ENCODE results near the gene SPA17.

Gene SPA17

DNA sequence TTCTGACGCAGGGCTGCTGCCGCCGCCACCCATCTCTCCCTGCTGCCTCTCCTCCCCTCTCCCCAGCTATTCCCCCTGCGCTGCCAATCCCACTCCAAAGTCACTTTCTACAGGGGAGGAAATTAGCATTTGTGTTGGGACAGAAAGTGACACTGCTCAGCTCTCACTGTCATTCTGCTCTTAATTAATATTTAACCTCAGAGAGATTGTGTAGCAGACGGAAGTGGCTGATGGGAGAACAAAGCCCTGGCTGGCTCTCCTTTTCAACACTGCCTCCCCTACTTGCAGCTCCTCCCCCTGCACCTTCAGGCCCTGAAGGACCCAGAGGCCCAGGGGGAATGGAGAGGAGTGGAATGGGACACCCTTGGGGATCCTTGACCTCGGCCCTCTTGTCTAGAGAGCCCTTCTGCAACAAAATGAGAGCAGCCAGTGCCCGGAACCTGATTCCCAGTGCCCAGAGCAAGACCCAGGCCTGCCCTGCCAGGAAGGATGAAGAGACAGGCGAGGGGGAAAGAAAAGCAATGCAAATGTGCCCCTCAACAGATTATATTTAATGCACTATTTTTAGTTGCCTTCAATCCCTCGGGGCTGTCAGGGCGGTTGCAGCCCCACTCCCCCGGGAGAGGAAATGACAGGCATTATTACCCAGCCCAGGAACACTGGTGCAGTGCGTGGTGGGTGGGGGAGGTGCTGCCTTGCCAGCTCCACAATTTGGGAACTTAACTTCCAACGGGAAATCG is 51.4 kb downstream of the SPA17 start:
- no peak for DNase-seq (ENCODE audit: low read depth)

DNA sequence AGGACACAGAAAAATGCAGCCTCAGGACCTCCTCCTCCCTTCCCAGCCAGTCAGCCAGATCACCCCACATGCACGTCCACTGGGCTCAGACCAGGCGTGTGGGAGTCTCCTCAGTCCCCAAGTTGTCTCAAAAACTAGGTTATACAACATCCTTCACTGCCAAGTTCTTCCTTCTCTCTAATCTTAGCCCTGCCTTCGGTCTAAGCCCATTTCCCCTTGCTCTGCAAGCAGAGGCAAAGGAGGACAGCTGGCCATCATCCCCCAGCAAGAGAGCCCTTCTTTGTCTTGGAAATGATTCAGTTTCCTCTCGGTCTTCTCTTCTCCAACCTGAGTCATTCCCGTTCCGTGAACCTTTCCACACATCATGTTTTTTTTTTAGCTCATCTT is 52.0 kb downstream of the SPA17 start:
- DNase-seq (ENCODE audit: low read depth), result no peak

DNA sequence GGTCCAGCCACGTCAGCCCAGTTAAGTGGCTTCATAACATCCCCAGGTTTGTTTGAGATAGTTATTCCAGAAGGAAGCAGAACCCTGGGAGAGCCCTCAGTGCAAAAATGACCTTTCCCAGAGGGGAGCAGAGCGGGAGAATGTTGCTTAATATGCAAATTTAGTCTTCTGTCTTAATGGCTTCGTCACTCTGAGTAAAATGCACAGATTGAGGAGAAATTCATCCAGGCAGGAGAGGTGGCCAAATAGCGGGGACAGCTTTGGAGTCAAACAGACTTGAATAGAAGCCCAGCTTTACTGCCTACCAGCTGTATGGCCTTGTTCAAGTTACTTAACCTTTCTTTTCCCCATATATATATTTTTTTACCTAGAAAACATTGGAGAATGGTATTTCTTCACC is 53.8 kb downstream of the SPA17 start:
- DNase-seq (ENCODE audit: low read depth), result no peak

DNA sequence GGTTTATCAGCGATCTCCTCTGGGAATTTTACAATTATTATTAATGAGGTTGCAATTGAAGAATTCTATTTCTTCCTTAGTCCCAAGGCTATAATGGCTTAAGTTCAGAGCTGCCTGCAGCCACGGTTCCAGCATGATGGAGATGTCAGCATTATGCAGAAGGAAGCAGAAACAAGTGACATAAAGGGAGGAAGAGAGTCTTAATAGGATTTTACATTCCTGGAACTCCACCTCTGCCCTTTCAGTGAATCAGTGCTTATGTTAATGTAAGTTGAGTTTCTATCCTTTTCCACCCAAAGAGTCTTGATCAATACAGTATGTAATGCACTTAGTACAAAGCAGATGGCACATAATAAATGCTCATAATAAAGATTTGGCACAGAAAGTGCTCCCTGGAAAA is 54.4 kb downstream of the SPA17 start:
- no peak for DNase-seq (ENCODE audit: low read depth)

DNA sequence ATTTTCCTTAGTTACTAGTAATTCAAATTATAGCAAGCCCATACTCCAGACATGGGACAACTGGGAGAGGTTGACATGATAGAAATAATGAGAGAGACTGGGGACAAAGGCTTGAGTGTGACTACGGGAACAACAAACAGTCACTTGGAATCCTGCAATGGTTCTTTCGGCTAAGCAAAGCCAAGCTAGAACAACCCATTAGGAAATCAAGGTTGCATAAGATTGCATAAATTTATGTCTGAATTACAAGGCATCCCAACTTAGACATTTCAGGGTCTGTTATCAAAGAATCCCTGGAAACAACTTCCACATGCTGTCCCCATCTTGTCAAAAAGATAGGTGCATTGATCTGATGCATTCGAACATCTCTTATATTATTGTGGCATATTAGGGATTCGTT is 55.9 kb downstream of the SPA17 start:
- no peak for DNase-seq (ENCODE audit: low read depth)

DNA sequence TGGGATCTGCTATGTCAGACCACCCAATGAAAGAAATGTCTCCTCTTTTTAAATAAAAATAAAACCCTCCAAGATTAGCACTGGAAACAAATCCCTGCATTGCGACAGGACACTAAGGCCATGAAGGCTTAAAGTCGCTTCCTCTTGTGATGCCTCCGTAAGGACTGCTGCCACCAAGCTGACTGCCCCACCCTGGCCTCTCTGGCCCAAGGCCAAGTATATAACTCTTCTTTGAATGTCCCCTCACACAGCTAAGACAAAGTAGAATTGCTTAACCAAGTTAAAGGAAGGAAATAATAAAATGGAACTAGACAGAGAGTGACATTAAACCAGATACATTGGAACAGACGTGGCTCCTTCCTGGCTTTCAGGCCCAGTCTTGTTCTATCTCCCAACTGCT is 58.5 kb downstream of the SPA17 start:
- no peak for DNase-seq (ENCODE audit: low read depth)

DNA sequence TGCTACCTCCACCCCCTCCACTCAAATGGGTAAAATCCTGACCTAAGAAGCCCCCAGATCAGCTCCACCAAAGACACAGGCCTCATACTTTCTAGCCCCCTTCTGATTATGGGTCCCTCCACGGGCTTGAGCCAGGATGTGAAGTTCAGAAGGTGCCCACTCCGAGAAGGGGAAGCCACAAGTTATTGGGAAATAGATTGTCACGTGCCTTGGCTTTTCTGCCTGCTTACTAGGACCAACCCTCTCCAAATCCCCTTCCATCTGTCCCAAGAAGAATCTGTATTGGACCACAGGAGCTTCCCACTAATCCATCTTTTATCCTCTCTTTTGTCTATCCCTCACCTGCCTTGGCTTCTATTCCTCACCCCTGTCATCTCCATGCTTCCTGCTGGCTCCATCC is 63.0 kb downstream of the SPA17 start:
- no peak for DNase-seq (ENCODE audit: low read depth)

DNA sequence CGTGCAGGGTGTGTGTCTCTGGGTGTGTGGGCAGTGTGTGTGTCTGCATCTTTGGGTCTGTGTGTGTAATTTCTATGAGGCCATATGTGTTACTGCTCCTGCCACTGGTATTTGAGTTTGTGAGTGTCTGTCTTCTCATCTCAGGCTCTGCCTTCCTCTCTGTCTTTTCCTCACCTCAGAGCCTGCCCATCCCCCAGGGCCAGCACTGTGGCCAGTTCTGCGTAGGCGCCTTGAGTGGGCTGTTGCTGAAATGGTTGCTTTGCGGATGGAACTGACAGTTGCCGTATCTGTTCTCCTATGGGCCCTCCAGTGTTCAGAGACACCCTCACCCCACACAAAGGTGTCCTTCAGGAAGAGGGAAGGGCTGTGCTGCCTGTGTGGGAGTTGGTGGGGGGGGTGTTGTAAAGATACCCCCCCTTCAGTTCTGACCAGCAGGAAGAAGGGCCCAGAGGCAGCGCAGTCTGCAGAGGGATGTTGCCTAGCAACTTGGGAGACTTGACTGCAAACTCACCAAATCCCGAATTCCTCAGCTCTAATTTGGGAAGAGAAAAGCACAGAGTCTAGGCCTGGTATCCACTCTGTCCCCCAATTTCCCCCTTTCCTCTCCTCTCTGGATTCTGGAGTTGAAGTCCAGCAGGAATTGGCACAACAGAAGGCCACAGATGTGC is 64.1 kb downstream of the SPA17 start:
- no peak for DNase-seq (ENCODE audit: low read depth)

DNA sequence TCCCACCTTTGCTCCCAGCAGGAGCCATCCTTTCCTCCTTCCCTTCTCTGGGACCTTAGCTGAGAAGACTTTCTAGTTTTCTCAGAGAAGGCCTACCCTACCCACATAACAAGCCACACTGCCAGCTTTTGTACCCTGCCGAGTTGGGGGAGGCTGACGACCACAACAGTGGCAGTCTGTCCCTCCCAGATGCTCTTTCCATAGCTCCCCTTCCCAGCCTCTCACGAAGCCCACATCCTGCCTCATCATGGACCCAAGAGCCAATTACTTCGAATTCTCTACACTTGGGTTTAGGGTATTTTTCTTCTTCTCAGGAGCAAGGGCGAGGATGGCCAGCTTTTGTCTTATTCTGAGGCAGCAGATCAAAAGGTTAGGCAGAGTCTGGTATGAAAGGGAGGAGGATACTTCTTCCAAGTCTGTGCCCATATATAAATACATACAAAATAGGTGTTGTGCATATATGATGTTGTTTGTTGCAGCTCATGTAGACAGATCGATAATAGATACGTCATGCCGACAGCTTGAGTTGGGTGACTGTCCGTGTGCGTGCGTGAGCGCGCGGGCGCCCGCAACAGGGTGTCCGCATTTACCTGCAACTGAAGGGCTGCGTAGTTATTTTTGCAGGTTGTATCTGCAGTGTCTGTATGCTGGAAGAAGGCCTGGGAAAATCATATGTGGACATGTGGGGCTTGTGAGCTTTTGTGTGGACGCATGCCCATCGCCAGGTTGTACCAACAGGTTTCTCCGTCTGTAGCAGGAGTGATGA is 65.2 kb downstream of the SPA17 start:
- DNase-seq (ENCODE audit: low read depth), result no peak

DNA sequence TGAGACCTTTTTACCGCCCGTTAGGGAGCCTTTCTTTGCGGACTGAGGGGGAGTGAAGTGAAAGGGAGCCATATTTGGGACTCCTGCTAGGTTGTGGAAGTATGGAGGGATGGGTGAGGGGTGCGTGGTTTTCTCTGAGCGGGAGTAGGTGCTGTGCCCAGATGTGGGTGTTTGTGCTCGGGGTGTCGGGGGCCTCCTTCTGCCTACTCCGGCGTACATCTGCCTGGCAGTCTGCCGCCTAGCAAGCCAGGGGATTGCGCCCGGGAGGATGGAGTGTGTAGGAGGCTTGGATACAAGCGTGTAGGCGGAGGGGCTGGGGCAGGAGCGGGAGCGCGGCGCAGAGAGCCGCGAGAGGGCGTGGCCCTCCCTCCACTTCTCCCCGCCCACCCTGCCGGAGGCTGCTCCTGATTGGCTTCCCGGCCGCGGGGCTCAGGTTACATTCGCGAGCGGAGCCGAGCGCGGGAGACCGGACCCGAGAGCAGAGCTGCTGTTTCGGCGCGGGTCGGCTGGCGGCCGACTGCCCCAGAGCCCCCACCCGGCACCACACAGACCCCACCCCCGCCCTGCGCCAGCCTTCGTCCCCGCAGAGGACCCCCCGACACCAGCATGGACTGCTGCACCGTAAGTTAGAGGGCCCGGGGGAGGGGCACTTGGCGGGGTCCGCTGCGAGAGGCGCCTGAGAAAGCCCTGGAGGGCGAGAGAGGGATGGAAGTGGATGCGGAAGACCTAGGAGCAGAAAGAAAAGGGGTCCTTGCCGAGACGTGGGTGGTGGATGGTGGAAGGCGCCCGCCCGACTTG is 66.0 kb downstream of the SPA17 start, which contains the start of gene NRGN:
TSS of gene NRGN (plus strand) at position 464 of the 798 bp plus-strand sequence. CDS start at position 607, 143 bp downstream.
- DNase-seq (ENCODE audit: low read depth), result peak; percentile 56

DNA sequence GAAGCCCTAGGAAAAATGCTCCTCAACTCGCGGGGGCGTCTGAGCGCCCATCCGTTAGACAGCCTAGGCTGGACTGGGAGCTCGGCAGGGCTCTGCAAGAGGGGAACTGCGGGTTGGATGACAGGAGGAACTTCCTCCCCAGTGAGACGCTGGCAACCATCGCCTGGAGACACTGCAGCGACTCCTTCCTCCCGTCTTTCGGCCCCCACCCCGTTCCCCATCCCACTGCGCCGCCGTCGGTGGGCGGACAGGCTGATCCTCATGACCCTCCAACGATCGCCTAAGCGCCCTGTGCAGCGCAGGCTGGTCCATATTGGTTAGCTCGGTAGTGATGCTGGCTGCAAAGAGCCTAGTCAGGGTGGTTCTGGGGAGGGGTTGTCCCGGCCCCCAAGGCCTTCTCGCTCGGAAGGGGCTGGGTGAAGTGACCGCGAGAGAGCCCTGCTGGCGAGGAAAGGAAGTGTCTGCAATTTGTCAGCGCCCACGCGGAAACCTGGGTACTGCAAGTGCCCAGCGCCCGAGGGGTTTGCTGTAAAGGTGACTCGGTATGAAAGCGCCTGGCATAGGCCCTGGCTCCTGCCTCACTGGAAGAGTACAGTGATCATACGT is 66.7 kb downstream of the SPA17 start:
- no peak for DNase-seq (ENCODE audit: low read depth)

DNA sequence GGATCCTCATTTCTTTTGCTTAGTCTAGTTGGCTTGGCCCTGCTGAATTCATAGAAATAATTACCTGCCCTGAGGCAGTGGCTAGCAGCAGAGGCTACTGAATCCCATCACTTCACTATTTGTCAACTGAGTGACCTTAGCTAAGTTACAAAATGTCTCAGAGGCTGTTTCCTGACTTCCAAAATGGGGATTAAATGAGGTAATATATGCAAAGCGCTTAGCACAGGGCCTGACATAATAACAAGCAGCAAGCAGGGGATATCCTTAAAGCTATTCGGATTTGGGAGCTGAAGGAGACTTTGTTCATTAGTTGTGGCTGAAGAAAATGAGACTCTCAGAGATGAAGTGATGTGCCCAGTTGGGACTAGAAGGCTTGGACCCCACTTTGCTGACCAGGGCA is 68.9 kb downstream of the SPA17 start:
- no peak for DNase-seq (ENCODE audit: low read depth)

DNA sequence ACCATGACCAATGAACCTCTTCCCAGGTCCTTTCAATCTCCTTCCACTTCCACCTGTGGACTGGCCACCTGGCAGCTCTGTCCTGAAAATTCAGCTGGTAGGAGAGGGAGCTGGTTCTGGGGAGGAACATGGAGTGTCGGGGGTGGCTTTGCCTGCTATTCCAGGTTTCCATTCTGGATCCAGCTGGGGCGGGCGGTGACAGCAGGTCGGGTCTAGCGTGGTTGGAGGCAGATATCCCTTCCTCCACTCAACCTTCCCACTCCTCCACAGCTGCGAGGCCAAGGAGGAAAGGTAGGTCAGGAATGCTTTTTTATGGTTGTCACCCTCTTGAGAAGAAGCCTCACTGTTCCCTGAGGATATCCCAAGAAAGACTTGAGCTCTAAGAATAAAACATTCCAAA is 69.3 kb downstream of the SPA17 start:
- no peak for DNase-seq (ENCODE audit: low read depth)

DNA sequence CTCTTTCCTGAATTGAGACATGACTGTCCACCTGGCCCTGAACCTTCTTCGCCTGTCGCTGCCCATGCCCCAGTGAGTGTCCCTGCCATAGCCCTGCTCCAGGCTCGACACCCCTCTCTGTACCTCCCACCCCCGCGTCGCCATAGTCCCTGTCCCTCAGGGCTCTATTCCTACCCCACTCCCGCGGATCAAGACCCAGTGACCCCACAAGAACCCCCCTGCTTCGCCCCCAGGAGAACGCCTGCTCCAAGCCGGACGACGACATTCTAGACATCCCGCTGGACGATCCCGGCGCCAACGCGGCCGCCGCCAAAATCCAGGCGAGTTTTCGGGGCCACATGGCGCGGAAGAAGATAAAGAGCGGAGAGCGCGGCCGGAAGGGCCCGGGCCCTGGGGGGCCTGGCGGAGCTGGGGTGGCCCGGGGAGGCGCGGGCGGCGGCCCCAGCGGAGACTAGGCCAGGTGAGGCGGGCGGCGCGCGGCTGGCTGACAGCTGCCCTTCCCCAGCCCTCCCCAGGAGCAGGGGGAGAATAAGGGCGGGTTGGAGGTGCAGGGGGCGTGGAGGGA is 71.6 kb downstream of the SPA17 start:
- no peak for DNase-seq (ENCODE audit: low read depth)

DNA sequence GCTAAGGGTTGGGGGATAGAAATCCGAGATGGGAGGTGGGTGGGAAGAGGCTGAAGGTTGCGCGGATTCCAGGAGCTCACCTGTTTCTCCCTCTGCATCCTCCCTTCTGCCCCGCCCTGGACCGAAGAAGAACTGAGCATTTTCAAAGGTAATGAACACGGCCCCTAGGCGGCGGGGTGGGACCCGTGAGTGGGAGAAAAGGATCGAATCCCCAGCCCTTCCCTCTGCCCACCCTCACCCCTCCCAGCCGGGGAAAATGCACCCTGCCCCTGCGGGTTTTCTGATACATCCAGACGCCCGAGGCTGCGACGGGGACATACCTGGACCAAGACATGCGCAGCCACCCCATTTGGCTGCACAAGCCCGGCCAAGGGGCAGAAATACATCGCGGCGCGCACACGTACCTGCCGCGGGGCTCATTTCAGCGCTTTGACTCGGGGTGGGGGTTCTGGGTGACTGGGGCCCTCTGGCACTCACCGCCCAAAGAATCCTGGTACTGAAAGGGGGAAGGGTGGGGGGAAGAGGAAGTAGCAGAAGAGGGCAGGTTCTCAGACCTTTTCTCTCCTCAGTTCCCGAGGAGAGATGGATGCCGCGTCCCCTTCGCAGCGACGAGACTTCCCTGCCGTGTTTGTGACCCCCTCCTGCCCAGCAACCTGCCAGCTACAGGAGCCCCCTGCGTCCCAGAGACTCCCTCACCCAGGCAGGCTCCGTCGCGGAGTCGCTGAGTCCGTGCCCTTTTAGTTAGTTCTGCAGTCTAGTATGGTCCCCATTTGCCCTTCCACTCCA is 72.3 kb downstream of the SPA17 start:
- no peak for DNase-seq (ENCODE audit: low read depth)

DNA sequence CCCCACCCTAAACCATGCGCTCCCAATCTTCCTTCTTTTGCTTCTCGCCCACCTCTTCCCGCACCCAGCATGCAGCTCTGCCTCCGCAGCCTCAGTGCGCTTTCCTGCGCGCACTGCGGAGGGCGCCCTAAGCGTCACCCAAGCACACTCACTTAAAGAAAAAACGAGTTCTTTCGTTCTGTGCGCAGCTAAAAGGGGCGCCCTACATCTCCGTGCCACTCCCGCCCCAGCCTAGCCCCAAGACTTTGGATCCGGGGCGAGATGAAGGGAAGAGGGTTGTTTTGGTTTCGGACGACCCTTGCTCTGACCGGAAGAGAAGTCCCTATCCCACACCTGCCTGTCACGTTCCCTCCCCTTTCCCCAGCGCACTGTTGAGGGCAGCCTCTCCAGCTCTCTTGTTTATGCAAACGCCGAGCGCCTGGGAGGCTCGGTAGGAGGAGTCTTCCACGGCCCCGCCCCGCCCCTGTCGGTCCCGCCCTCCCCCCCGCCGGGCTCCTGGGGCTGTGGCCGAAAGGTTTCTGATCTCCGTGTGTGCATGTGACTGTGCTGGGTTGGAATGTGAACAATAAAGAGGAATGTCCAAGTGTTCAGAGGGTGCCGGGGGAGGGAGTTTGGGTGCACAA is 73.0 kb downstream of the SPA17 start:
- DNase-seq (ENCODE audit: low read depth), result peak; percentile 61
